ENCODE results near the gene SERPINF2. TPM values are rescaled to one million over a fixed set of nuclear protein-coding genes. Genes with fewer than 3 reads are reported as not detected.
"Not testable (repeated sequence)": the region's sequence is repeated elsewhere in the genome, so short reads cannot be mapped to it uniquely, and the experiment has no call there.

SERPINF2 gene
- polyA plus RNA-seq, 1 of the 3 experiments (the other 2 are of a cell fraction), result 0.26 TPM

GRCh38 chr17:1705004-1705403, 37.7 kb upstream of the SERPINF2 start:
- H3K9me3 ChIP-seq, result no peaks in the 10 kb centered on the region
- H4K20me1 ChIP-seq (ENCODE audit: insufficient read depth), result no peaks in the 10 kb centered on the region
- no peak overlapping the region for H3K9ac ChIP-seq
- H3K4me3 ChIP-seq (ENCODE audit: low read depth in 2 of 2, low read length in 1 of 2), result no peak overlapping the region
- no peak overlapping the region for H3K27ac ChIP-seq (ENCODE audit: low read depth in 2 of 2, low read length in 1 of 2)
- H3K4me1 ChIP-seq (ENCODE audit: control insufficient read depth in 1 of 2, insufficient read depth in 2 of 2, low read depth in 1 of 2, low read length in 1 of 2), result peaks cover 0 to 4% of the 10 kb centered on the region in 2 experiments; a peak in 1 of 4 replicates
- no peaks in the 10 kb centered on the region for H3K36me3 ChIP-seq (replicated peaks in 1 of 2; ENCODE audit: control insufficient read depth in 1 of 2, insufficient read depth in 2 of 2, low read length in 1 of 2)
- H3K79me2 ChIP-seq (ENCODE audit: insufficient read depth), result no peaks in the 10 kb centered on the region
- WGBS (ENCODE audit: low lambda C conversion rate), result 90% methylated on average over 7 of the region's 7 CpGs
- H3F3A ChIP-seq (replicated peaks; ENCODE audit: insufficient read depth), result no peaks in the 10 kb centered on the region
- ChIA-PET POLR2A (no interaction called here), CTCF (interaction anchor here (1.0 to 1.4 kb wide), 2 partner anchors 36 to 57 kb away, joined by 3 to 4 read pairs; no protein-coding TSS in a partner anchor)
- no peaks in the 10 kb centered on the region for H3K27me3 ChIP-seq (ENCODE audit: insufficient read depth)
- no peak overlapping the region for H3K4me2 ChIP-seq
- H2AFZ ChIP-seq (ENCODE audit: low read depth), result no peak overlapping the region
- DNase-seq, result no peak
- TF ChIP-seq MXI1 (IDR thresholded peaks at IDR 0.05; ENCODE audit: low read depth, low read length), result no peak
- H3K9me2 ChIP-seq, result no peaks in the 10 kb centered on the region

- H3K4me1 ChIP-seq (ENCODE audit: control insufficient read depth in 1 of 2, insufficient read depth in 2 of 2, low read depth in 1 of 2, low read length in 1 of 2), result peaks cover 6 to 13% of the 10 kb centered on the region in 2 experiments; a peak in 2 of 4 replicates
- no peak for DNase-seq
- no peak overlapping the region for H3K4me3 ChIP-seq (ENCODE audit: low read depth in 2 of 2, low read length in 1 of 2)
- H2AFZ ChIP-seq (ENCODE audit: low read depth), result no peak overlapping the region
- H3K4me2 ChIP-seq, result no peak overlapping the region
- no peak overlapping the region for H3K27ac ChIP-seq (ENCODE audit: low read depth in 2 of 2, low read length in 1 of 2)
- H3K27me3 ChIP-seq (ENCODE audit: insufficient read depth), result no peaks in the 10 kb centered on the region
- ChIA-PET CTCF (interaction anchor here (1.1 to 1.4 kb wide), 3 partner anchors 9 to 38 kb away, joined by 3 to 6 read pairs (median 4); no protein-coding TSS in a partner anchor), POLR2A (no interaction called here)
- peaks cover 15% of the 10 kb centered on the region for H3K79me2 ChIP-seq (ENCODE audit: insufficient read depth)
- 91% methylated on average over 5 of the region's 5 CpGs for WGBS (ENCODE audit: low lambda C conversion rate)
- peaks cover 16% of the 10 kb centered on the region for H4K20me1 ChIP-seq (ENCODE audit: insufficient read depth)
- no peak overlapping the region for H3K9ac ChIP-seq
- H3F3A ChIP-seq (replicated peaks; ENCODE audit: insufficient read depth), result peaks cover 17% of the 10 kb centered on the region
- no peaks in the 10 kb centered on the region for H3K9me3 ChIP-seq
- peaks cover 10 to 13% of the 10 kb centered on the region in 2 experiments for H3K36me3 ChIP-seq (replicated peaks in 1 of 2; ENCODE audit: control insufficient read depth in 1 of 2, insufficient read depth in 2 of 2, low read length in 1 of 2)
- TF ChIP-seq GATA2 (CRISPR knock-in tag; IDR thresholded peaks at IDR 0.05), result peak; percentile 61
- TF ChIP-seq EZH2phosphoT487 (IDR thresholded peaks at IDR 0.05; ENCODE audit: borderline replicate concordance, low read depth), result no peak
- no peaks in the 10 kb centered on the region for H3K9me2 ChIP-seq
Measured at GRCh38 chr17:1707107-1707506, 35.6 kb upstream of the SERPINF2 start.

DNA sequence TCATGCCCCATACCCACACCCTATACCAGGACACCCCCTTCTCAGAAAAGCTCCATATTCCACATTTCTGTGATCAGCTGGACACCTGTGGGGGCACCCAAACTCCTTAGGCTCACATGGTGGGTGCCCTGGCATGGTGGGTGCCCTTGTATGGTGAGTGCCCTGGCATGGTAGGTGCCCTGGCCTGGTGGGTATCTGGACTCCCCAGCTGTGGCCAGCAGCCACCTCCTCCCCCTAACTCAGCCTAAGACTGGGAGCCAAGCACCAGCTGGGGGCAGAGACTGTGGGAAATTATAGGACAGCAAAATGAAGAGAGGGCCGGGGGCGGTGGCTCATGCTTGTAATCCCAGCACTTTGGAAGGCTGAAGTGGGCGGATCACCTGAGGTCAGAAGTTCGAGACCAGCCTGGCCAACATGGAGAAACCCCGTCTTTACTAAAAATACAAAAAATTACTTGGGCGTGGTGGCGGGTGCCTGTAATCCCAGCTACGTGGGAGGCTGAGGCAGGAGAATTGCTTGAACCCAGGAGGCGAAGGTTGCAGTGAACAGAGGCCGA, 33.8 kb upstream of the SERPINF2 start:
- POLR2A ChIA-PET, result interaction anchor here (1.6 kb wide), 1 partner anchor 40 kb away, joined by 3 read pairs; no protein-coding TSS in a partner anchor
- CTCF ChIA-PET, result interaction anchor here (0.8 to 1.8 kb wide), 4 partner anchors 9 to 39 kb away, joined by 3 to 8 read pairs (median 3); no protein-coding TSS in a partner anchor
- WGBS (ENCODE audit: low lambda C conversion rate), result 96% methylated on average over 10 of the region's 10 CpGs

More for the DNA sequence above, 33.8 kb upstream of the SERPINF2 start:
- H3K27ac ChIP-seq (ENCODE audit: low read depth in 2 of 2, low read length in 1 of 2); H3K4me3 ChIP-seq (ENCODE audit: low read depth in 2 of 2, low read length in 1 of 2); H3K9ac ChIP-seq; DNase-seq; H2AFZ ChIP-seq (ENCODE audit: low read depth); H3K9me3 ChIP-seq; H3K4me2 ChIP-seq; H3K27me3 ChIP-seq (ENCODE audit: insufficient read depth); H3K9me2 ChIP-seq: not testable (repeated sequence)
- peaks cover 33% of the 10 kb centered on the region for H3K79me2 ChIP-seq (ENCODE audit: insufficient read depth)
- peaks cover 34% of the 10 kb centered on the region for H3F3A ChIP-seq (replicated peaks; ENCODE audit: insufficient read depth)
- H4K20me1 ChIP-seq (ENCODE audit: insufficient read depth), result peaks cover 34% of the 10 kb centered on the region
- H3K36me3 ChIP-seq (replicated peaks in 1 of 2; ENCODE audit: control insufficient read depth in 1 of 2, insufficient read depth in 2 of 2, low read length in 1 of 2), result peaks cover 26 to 31% of the 10 kb centered on the region in 2 experiments
- H3K4me1 ChIP-seq (ENCODE audit: control insufficient read depth in 1 of 2, insufficient read depth in 2 of 2, low read depth in 1 of 2, low read length in 1 of 2), result peaks cover 9 to 13% of the 10 kb centered on the region in 2 experiments; a peak in 2 of 4 replicates
